NCI-H774 (cell line): ENCODE measurements around the gene BCS1L.

Experiments used
- DNase-seq: peaks from one replicate; lab custom pipeline; 2025; lab: John Stamatoyannopoulos, UW

Gene BCS1L

GRCh38 chr2:218659258-218659987 is at the start of gene BCS1L, which contains the start of gene ZNF142:
Gene BCS1L, plus strand, starts transcription at chr2:218659683. Its CDS starts 1,305 bp downstream, at chr2:218660988.
Gene ZNF142, minus strand, starts transcription at chr2:218659623. Its CDS starts 3,194 bp downstream, at chr2:218656429.
- DNase-seq, result peak; percentile 87

- no peak for DNase-seq
Measured at GRCh38 chr2:218615868-218616315, 43.6 kb upstream of the BCS1L start.

GRCh38 chr2:218618102-218618860 is 41.2 kb upstream of the BCS1L start:
- DNase-seq, result no peak

GRCh38 chr2:218621007-218621406 is 38.5 kb upstream of the BCS1L start:
- no peak for DNase-seq

GRCh38 chr2:218622606-218623365 is 36.7 kb upstream of the BCS1L start:
- no peak for DNase-seq

- no peak for DNase-seq
Measured at GRCh38 chr2:218623366-218623705, 36.1 kb upstream of the BCS1L start.

- DNase-seq, result no peak
Measured at GRCh38 chr2:218626369-218626768, 33.1 kb upstream of the BCS1L start.

- no peak for DNase-seq
Measured at GRCh38 chr2:218627939-218628338, 31.5 kb upstream of the BCS1L start.

- DNase-seq, result no peak
Measured at GRCh38 chr2:218631837-218632236, 27.6 kb upstream of the BCS1L start.

- DNase-seq, result no peak
Measured at GRCh38 chr2:218635719-218636118, 23.8 kb upstream of the BCS1L start.

- no peak for DNase-seq
Measured at GRCh38 chr2:218638372-218638771, 21.1 kb upstream of the BCS1L start.

- no peak for DNase-seq
Measured at GRCh38 chr2:218642121-218642656, 17.3 kb upstream of the BCS1L start.

- DNase-seq, result no peak
Measured at GRCh38 chr2:218642786-218643185, 16.7 kb upstream of the BCS1L start.

- no peak for DNase-seq
Measured at GRCh38 chr2:218643751-218644310, 15.7 kb upstream of the BCS1L start.

- no peak for DNase-seq
Measured at GRCh38 chr2:218644721-218645120, 14.8 kb upstream of the BCS1L start.

- DNase-seq, result no peak
Measured at GRCh38 chr2:218645126-218645525, 14.4 kb upstream of the BCS1L start.

GRCh38 chr2:218648088-218648786 is 11.2 kb upstream of the BCS1L start:
- DNase-seq, result peak; percentile 27

GRCh38 chr2:218648787-218649100 is 10.7 kb upstream of the BCS1L start:
- DNase-seq, result no peak

GRCh38 chr2:218655751-218656150 is 3.7 kb upstream of the BCS1L start:
- no peak for DNase-seq

GRCh38 chr2:218658671-218659257 is 719 bp upstream of the BCS1L start:
- DNase-seq, result no peak

- no peak for DNase-seq
Measured at GRCh38 chr2:218659988-218660358, 490 bp downstream of the BCS1L start.
